Endothelial cell of umbilical vein (primary cell): ENCODE measurements around the gene SCTR. TPM values are rescaled to one million over a fixed set of nuclear protein-coding genes. Genes with fewer than 3 reads are reported as not detected.

Experiments
- BruUV-seq: library from RNA; stranded (reverse); fragments of 400-500 nt; replicated peaks from 2 replicates; lab custom pipeline; 2021; lab: Mats Ljungman, UMichigan
- CTCF ChIA-PET: fragments of 300-600, 350-600 bp; sonication (Branson Sonifier 250); formaldehyde crosslinking; loops from one replicate; lab custom pipeline; 2021; ENCODE audit warnings: antibody characterized with exemption, inconsistent platforms; lab: Charles Lee
- POLR2A ChIA-PET: fragments of 300-600, 350-600 bp; sonication (Branson Sonifier 250); formaldehyde crosslinking; loops from one replicate; lab custom pipeline; 2021; ENCODE audit warnings: antibody characterized with exemption, inconsistent platforms; lab: Charles Lee
- DNase-seq: peaks from one replicate; pipeline ENCODE4 v3.0.0-alpha.2; 2011; ENCODE audit warnings: low read depth, low spot score
- FAIRE-seq: peaks from 2 replicates; lab custom pipeline; 2011; peaks lifted over from hg19 to GRCh38; lab: Jason Lieb, UNC
- H2AFZ ChIP-seq: 2 replicates; pipeline ENCODE4 v1.6.0; 2012; ENCODE audit warnings: low read depth, low read length, control low read depth, inconsistent platforms
- H3K27ac ChIP-seq: 2 replicates; pipeline ENCODE4 v1.5.1; 2011; ENCODE audit warnings: low read depth, mild to moderate bottlenecking, control low read depth, low read length, moderate library complexity; ENCODE audit not compliant: insufficient read depth
- H3K27me3 ChIP-seq, 2 experiments: 2 replicates each; pipeline versions ENCODE4 v1.6.0 to v1.6.1; 2011; ENCODE audit warnings: low read length in 2 of 2, mixed read lengths in 1 of 2; ENCODE audit not compliant: control insufficient read depth in 2 of 2, insufficient read depth in 2 of 2
- H3K36me3 ChIP-seq, 2 experiments: 2 replicates in 1 of 2; 3 replicates in 1 of 2; pipeline ENCODE4 v1.5.1; 2011; ENCODE audit warnings: low read length in 2 of 2, mild to moderate bottlenecking in 1 of 2, moderate library complexity in 1 of 2; ENCODE audit not compliant: control insufficient read depth in 2 of 2, insufficient read depth in 2 of 2; ENCODE audit errors: extremely low read depth in 1 of 2
- H3K4me1 ChIP-seq: 3 replicates; pipeline ENCODE4 v1.5.1; 2011; ENCODE audit warnings: mild to moderate bottlenecking, low read length; ENCODE audit not compliant: control insufficient read depth, insufficient read depth; ENCODE audit errors: extremely low read depth
- H3K4me2 ChIP-seq: 2 replicates; pipeline ENCODE4 v1.6.1; 2011; ENCODE audit warnings: low read length, control low read depth, mixed read lengths; ENCODE audit not compliant: insufficient read depth
- H3K4me3 ChIP-seq, 3 experiments: fragments of 200-600 bp in 1 of 3; sonication (generic), shearing (Covaris generic) in 1 of 3; replicated peaks in 1 of 3; 2 replicates each; pipeline ENCODE4 v1.5.1; 2011 to 2016; ENCODE audit warnings: control low read depth in 3 of 3, low read length in 3 of 3, mild to moderate bottlenecking in 2 of 3, inconsistent platforms in 1 of 3, low read depth in 1 of 3, moderate library complexity in 1 of 3; ENCODE audit not compliant: insufficient read depth in 1 of 3
- H3K79me2 ChIP-seq: 2 replicates; pipeline ENCODE4 v1.6.0; 2012; ENCODE audit warnings: low read length, inconsistent platforms; ENCODE audit not compliant: control insufficient read depth, insufficient read depth
- H3K9ac ChIP-seq: replicated peaks from 2 replicates; pipeline ENCODE3; 2011; ENCODE audit warnings: low read length, control low read depth; ENCODE audit not compliant: insufficient read depth; ENCODE audit errors: extremely low read depth
- H3K9me1 ChIP-seq: replicated peaks from 3 replicates; pipeline ENCODE4 v1.6.0; 2011; ENCODE audit warnings: mild to moderate bottlenecking, low read length; ENCODE audit not compliant: control insufficient read depth, insufficient read depth; ENCODE audit errors: extremely low read depth
- H3K9me3 ChIP-seq: replicated peaks from 2 replicates; pipeline ENCODE4 v1.5.1; 2012; ENCODE audit warnings: low read length, inconsistent platforms; ENCODE audit not compliant: control insufficient read depth, insufficient read depth
- H4K20me1 ChIP-seq: replicated peaks from 2 replicates; pipeline ENCODE3; 2011; ENCODE audit warnings: mild to moderate bottlenecking, low read length; ENCODE audit not compliant: control insufficient read depth, insufficient read depth; ENCODE audit errors: extremely low read depth
- EZH2 ChIP-seq: IDR thresholded peaks from 2 replicates; pipeline ENCODE4 v1.6.1; 2012; ENCODE audit warnings: borderline replicate concordance, low read depth, mild to moderate bottlenecking, moderate library complexity, low read length, inconsistent platforms; ENCODE audit not compliant: severe bottlenecking
- FOS ChIP-seq: IDR thresholded peaks from 2 replicates; pipeline ENCODE4 v1.6.1; 2011; ENCODE audit warnings: mild to moderate bottlenecking, low read length, moderate library complexity, borderline replicate concordance; ENCODE audit not compliant: insufficient read depth
- GATA2 ChIP-seq: IDR thresholded peaks from 2 replicates; pipeline ENCODE4 v1.7.0; 2011; ENCODE audit warnings: low read depth, mild to moderate bottlenecking, moderate library complexity, mixed read lengths, low read length; ENCODE audit not compliant: insufficient read length, insufficient read depth
- JUN ChIP-seq: IDR thresholded peaks from 2 replicates; pipeline ENCODE4 v1.6.1; 2011; ENCODE audit warnings: borderline replicate concordance, low read depth; ENCODE audit not compliant: insufficient read length, insufficient read depth
- MAX ChIP-seq: IDR thresholded peaks from 2 replicates; pipeline ENCODE4 v1.6.1; 2011; ENCODE audit not compliant: insufficient read depth, insufficient read length
- POLR2A ChIP-seq: IDR thresholded peaks from 2 replicates; pipeline ENCODE4 v1.6.1; 2012; ENCODE audit warnings: low read depth, mild to moderate bottlenecking, control low read depth, low read length
- POLR2AphosphoS5 ChIP-seq: IDR thresholded peaks from 2 replicates; pipeline ENCODE4 v1.6.1; 2012; ENCODE audit warnings: low read depth, mild to moderate bottlenecking, control low read depth, low read length, moderate library complexity; ENCODE audit not compliant: insufficient read depth
- dilution Hi-C: fragments of 300-500 bp; cut with MboI; formaldehyde crosslinking; loops from one replicate; pipeline ENCODE4 v1.15.0; 2019; ENCODE audit warnings: low sequenced_read_pairs; ENCODE audit not compliant: extremely low pct_ligation_motif_present
- intact Hi-C: fragments of 100-400 bp; cut with micrococcal nuclease; formaldehyde crosslinking; loops from one replicate; pipeline ENCODE4 v1.10.0; 2022
- polyA plus RNA-seq, 4 experiments: library from polyadenylated mRNA; depleted of rRNA in 3 of 4; stranded (reverse) in 3 of 4; unstranded in 1 of 4; fragments of >200 nt; gene quantifications; 2 replicates each; pipeline versions ENCODE4 v1.2.1 to v1.2.3, GENCODE V29; 2011 to 2012; ENCODE audit warnings: missing spikeins in 1 of 4
- total RNA-seq: library from RNA; stranded (reverse); gene quantifications from 2 replicates; pipeline ENCODE4 v1.2.3, GENCODE V29; 2021

SCTR gene
- total and polyA plus RNA-seq, 2 donors (not counting 3 experiments of a cell fraction or from before 2014, with no cell fraction given): not detected

GRCh38 chr2:119455066-119455718 lies 69.1 kb downstream of the SCTR start:
- intact Hi-C loops: no loop called here
- DNase-seq (peak; percentile 83), FAIRE-seq (peak; percentile 93)
- H3K79me2 ChIP-seq: no peaks in the 10 kb centered on the region
- no peaks in the 10 kb centered on the region for H3K36me3 ChIP-seq
- POLR2A ChIA-PET: no interaction called here
- no peaks in the 10 kb centered on the region for H3K9me3 ChIP-seq
- no TSS peak for BruUV-seq
- H3K4me1 ChIP-seq: peaks cover 21% of the 10 kb centered on the region
- H3K4me2 ChIP-seq: peak overlapping the region; percentile 81
- H3K9ac ChIP-seq: peak overlapping the region; percentile 27
- no peaks in the 10 kb centered on the region for H3K9me1 ChIP-seq
- CTCF ChIA-PET: interaction anchor here (0.7 to 1.9 kb wide), 3 partner anchors 21 to 34 kb away, joined by 3 to 6 read pairs (median 3); no protein-coding TSS in a partner anchor
- H3K27me3 ChIP-seq: no peaks in the 10 kb centered on the region
- H2AFZ ChIP-seq: peak overlapping the region; percentile 87
- H3K4me3 ChIP-seq: no peak overlapping the region
- dilution Hi-C loops: no loop called here
- peak; percentile 25 for TF ChIP-seq JUN
- no peak for TF ChIP-seq EZH2
- TF ChIP-seq MAX: no peak
- TF ChIP-seq GATA2: peak; percentile 80
- peak; percentile 38 for TF ChIP-seq POLR2A
- peak; percentile 40 for TF ChIP-seq FOS
- TF ChIP-seq POLR2AphosphoS5: peak; percentile 60
- H3K27ac ChIP-seq: peak overlapping the region; percentile 75
- no peaks in the 10 kb centered on the region for H4K20me1 ChIP-seq
